ENCODE measurements around the gene RALGAPB.

Gene RALGAPB

GRCh38 chr20:38581830-38582358, 109.3 kb downstream of the RALGAPB start:
- H3K36me3 ChIP-seq (ENCODE audit: control insufficient read depth, insufficient read depth, low read length) = no peaks in the 10 kb centered on the region
- peaks cover 3% of the 10 kb centered on the region for H3K4me1 ChIP-seq (ENCODE audit: control insufficient read depth, insufficient read depth, low read length)
- H3K9ac ChIP-seq (ENCODE audit: low read depth, low read length) = no peak overlapping the region
- H3K4me3 ChIP-seq (ENCODE audit: low read depth, low read length) = no peak overlapping the region
- no peaks in the 10 kb centered on the region for H3K27me3 ChIP-seq (ENCODE audit: control insufficient read depth, insufficient read depth, low read length)
- H3K9me3 ChIP-seq (ENCODE audit: control insufficient read depth, insufficient read depth, low read length) = no peaks in the 10 kb centered on the region

- peaks cover 3% of the 10 kb centered on the region for H3K4me1 ChIP-seq (ENCODE audit: control insufficient read depth, insufficient read depth, low read length)
- H3K9ac ChIP-seq (ENCODE audit: low read depth, low read length) = no peak overlapping the region
- H3K36me3 ChIP-seq (ENCODE audit: control insufficient read depth, insufficient read depth, low read length) = no peaks in the 10 kb centered on the region
- H3K9me3 ChIP-seq (ENCODE audit: control insufficient read depth, insufficient read depth, low read length) = no peaks in the 10 kb centered on the region
- no peaks in the 10 kb centered on the region for H3K27me3 ChIP-seq (ENCODE audit: control insufficient read depth, insufficient read depth, low read length)
- H3K4me3 ChIP-seq (ENCODE audit: low read depth, low read length) = no peak overlapping the region
These were observed 110.7 kb downstream of the RALGAPB start for GRCh38 chr20:38583306-38583705.

- H3K4me3 ChIP-seq (ENCODE audit: low read depth, low read length) = no peak overlapping the region
- no peaks in the 10 kb centered on the region for H3K27me3 ChIP-seq (ENCODE audit: control insufficient read depth, insufficient read depth, low read length)
- peaks cover 3% of the 10 kb centered on the region for H3K4me1 ChIP-seq (ENCODE audit: control insufficient read depth, insufficient read depth, low read length)
- H3K36me3 ChIP-seq (ENCODE audit: control insufficient read depth, insufficient read depth, low read length) = no peaks in the 10 kb centered on the region
- no peaks in the 10 kb centered on the region for H3K9me3 ChIP-seq (ENCODE audit: control insufficient read depth, insufficient read depth, low read length)
- H3K9ac ChIP-seq (ENCODE audit: low read depth, low read length) = no peak overlapping the region
These were observed 111.6 kb downstream of the RALGAPB start for GRCh38 chr20:38584099-38584763.

- Histone ChIP-seq H3K4me1 (ENCODE audit: control insufficient read depth, insufficient read depth, low read length) (peaks cover 3% of the 10 kb centered on the region), H3K9ac (ENCODE audit: low read depth, low read length) (no peak overlapping the region), H3K4me3 (ENCODE audit: low read depth, low read length) (no peak overlapping the region), H3K36me3 (ENCODE audit: control insufficient read depth, insufficient read depth, low read length) (no peaks in the 10 kb centered on the region), H3K27me3 (ENCODE audit: control insufficient read depth, insufficient read depth, low read length) (no peaks in the 10 kb centered on the region), H3K9me3 (ENCODE audit: control insufficient read depth, insufficient read depth, low read length) (no peaks in the 10 kb centered on the region)
These were observed 112.9 kb downstream of the RALGAPB start for GRCh38 chr20:38585404-38586180.

GRCh38 chr20:38586181-38586525, 113.5 kb downstream of the RALGAPB start:
- no peaks in the 10 kb centered on the region for H3K27me3 ChIP-seq (ENCODE audit: control insufficient read depth, insufficient read depth, low read length)
- no peaks in the 10 kb centered on the region for H3K9me3 ChIP-seq (ENCODE audit: control insufficient read depth, insufficient read depth, low read length)
- H3K4me3 ChIP-seq (ENCODE audit: low read depth, low read length) = no peak overlapping the region
- no peak overlapping the region for H3K9ac ChIP-seq (ENCODE audit: low read depth, low read length)
- H3K36me3 ChIP-seq (ENCODE audit: control insufficient read depth, insufficient read depth, low read length) = no peaks in the 10 kb centered on the region
- peaks cover 3% of the 10 kb centered on the region for H3K4me1 ChIP-seq (ENCODE audit: control insufficient read depth, insufficient read depth, low read length)

GRCh38 chr20:38588303-38588702, 115.7 kb downstream of the RALGAPB start:
- Histone ChIP-seq H3K9ac (ENCODE audit: low read depth, low read length) (no peak overlapping the region), H3K9me3 (ENCODE audit: control insufficient read depth, insufficient read depth, low read length) (no peaks in the 10 kb centered on the region), H3K4me1 (ENCODE audit: control insufficient read depth, insufficient read depth, low read length) (peaks cover 3% of the 10 kb centered on the region), H3K27me3 (ENCODE audit: control insufficient read depth, insufficient read depth, low read length) (no peaks in the 10 kb centered on the region), H3K4me3 (ENCODE audit: low read depth, low read length) (no peak overlapping the region), H3K36me3 (ENCODE audit: control insufficient read depth, insufficient read depth, low read length) (no peaks in the 10 kb centered on the region)

- Histone ChIP-seq H3K9me3 (ENCODE audit: control insufficient read depth, insufficient read depth, low read length) (no peaks in the 10 kb centered on the region), H3K4me3 (ENCODE audit: low read depth, low read length) (no peak overlapping the region), H3K36me3 (ENCODE audit: control insufficient read depth, insufficient read depth, low read length) (no peaks in the 10 kb centered on the region), H3K9ac (ENCODE audit: low read depth, low read length) (no peak overlapping the region), H3K27me3 (ENCODE audit: control insufficient read depth, insufficient read depth, low read length) (no peaks in the 10 kb centered on the region), H3K4me1 (ENCODE audit: control insufficient read depth, insufficient read depth, low read length) (peaks cover 3% of the 10 kb centered on the region)
These were observed 116.7 kb downstream of the RALGAPB start for GRCh38 chr20:38589351-38589750.

- no peaks in the 10 kb centered on the region for H3K36me3 ChIP-seq (ENCODE audit: control insufficient read depth, insufficient read depth, low read length)
- H3K4me3 ChIP-seq (ENCODE audit: low read depth, low read length) = no peak overlapping the region
- no peaks in the 10 kb centered on the region for H3K27me3 ChIP-seq (ENCODE audit: control insufficient read depth, insufficient read depth, low read length)
- no peaks in the 10 kb centered on the region for H3K9me3 ChIP-seq (ENCODE audit: control insufficient read depth, insufficient read depth, low read length)
- peaks cover 3% of the 10 kb centered on the region for H3K4me1 ChIP-seq (ENCODE audit: control insufficient read depth, insufficient read depth, low read length)
- H3K9ac ChIP-seq (ENCODE audit: low read depth, low read length) = no peak overlapping the region
These were observed 117.5 kb downstream of the RALGAPB start for GRCh38 chr20:38589967-38590675.

- Histone ChIP-seq H3K9ac (ENCODE audit: low read depth, low read length) (no peak overlapping the region), H3K4me1 (ENCODE audit: control insufficient read depth, insufficient read depth, low read length) (peaks cover 3% of the 10 kb centered on the region), H3K27me3 (ENCODE audit: control insufficient read depth, insufficient read depth, low read length) (no peaks in the 10 kb centered on the region), H3K9me3 (ENCODE audit: control insufficient read depth, insufficient read depth, low read length) (no peaks in the 10 kb centered on the region), H3K36me3 (ENCODE audit: control insufficient read depth, insufficient read depth, low read length) (no peaks in the 10 kb centered on the region), H3K4me3 (ENCODE audit: low read depth, low read length) (no peak overlapping the region)
These were observed 118.2 kb downstream of the RALGAPB start for GRCh38 chr20:38590676-38591473.

GRCh38 chr20:38591474-38592410, 119.1 kb downstream of the RALGAPB start:
- Histone ChIP-seq H3K4me3 (ENCODE audit: low read depth, low read length) (no peak overlapping the region), H3K9ac (ENCODE audit: low read depth, low read length) (no peak overlapping the region), H3K27me3 (ENCODE audit: control insufficient read depth, insufficient read depth, low read length) (no peaks in the 10 kb centered on the region), H3K4me1 (ENCODE audit: control insufficient read depth, insufficient read depth, low read length) (peaks cover 3% of the 10 kb centered on the region), H3K36me3 (ENCODE audit: control insufficient read depth, insufficient read depth, low read length) (no peaks in the 10 kb centered on the region), H3K9me3 (ENCODE audit: control insufficient read depth, insufficient read depth, low read length) (no peaks in the 10 kb centered on the region)

Measured in iPS-15b (cell line).